ENCODE results near the gene PAX8. TPM values are rescaled to one million over a fixed set of nuclear protein-coding genes. Genes with fewer than 3 reads are reported as not detected.

PAX8 gene
- total RNA-seq, 1 experiment from 2014 or later, result 7.5 TPM

- CTCF ChIA-PET, result interaction anchor here (0.8 to 1.8 kb wide), 3 partner anchors 11 to 54 kb away, joined by 3 to 6 read pairs (median 5); no protein-coding TSS in a partner anchor
- peaks cover 3% of the 10 kb centered on the region for H3K4me1 Mint-ChIP-seq (ENCODE audit: low read depth, unreplicated experiment)
Observed at GRCh38 chr2:113192459-113193100, 86.1 kb downstream of the PAX8 start.

DNA sequence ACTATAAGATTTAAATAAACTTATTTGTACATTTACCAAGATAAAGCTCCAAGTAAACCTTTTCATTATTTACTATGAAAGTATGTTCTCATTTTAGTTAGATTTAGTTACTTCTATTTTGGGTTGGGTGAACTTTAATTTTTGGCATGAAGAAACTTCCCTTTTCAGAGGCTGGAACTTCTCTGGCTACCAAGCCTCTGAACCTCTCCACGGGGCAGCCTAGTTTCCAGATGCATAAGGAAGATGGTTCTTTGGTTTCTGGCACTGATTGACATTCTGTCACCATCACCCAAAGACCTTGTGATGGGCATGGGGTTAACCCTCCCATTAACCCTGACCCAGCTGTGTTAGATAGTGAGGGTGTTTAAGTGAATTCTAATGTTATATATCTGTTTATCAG lies 87.8 kb downstream of the PAX8 start:
- H3K27ac Mint-ChIP-seq (ENCODE audit: unreplicated experiment), result no peak overlapping the region
- H3K4me1 Mint-ChIP-seq (ENCODE audit: low read depth, unreplicated experiment), result peaks cover 6% of the 10 kb centered on the region
- H3K27me3 ChIP-seq (replicated peaks; ENCODE audit: control insufficient read depth, insufficient read depth, low read length), result no peaks in the 10 kb centered on the region
- CTCF ChIA-PET, result interaction anchor here (1.5 kb wide), 1 partner anchor 111 kb away, joined by 5 read pairs; no protein-coding TSS in a partner anchor
- BruUV-seq (replicated peaks), result no TSS peak
- intact Hi-C loops (cut with micrococcal nuclease; ENCODE audit: unreplicated experiment), result no loop called here
- H3K36me3 ChIP-seq (ENCODE audit: control insufficient read depth, insufficient read depth, low read length), result no peaks in the 10 kb centered on the region; the same call in none of the 2 replicates
- H3K36me3 Mint-ChIP-seq (ENCODE audit: insufficient read depth, unreplicated experiment), result no peaks in the 10 kb centered on the region
- POLR2A ChIA-PET, result no interaction called here
- H3K4me3 Mint-ChIP-seq (ENCODE audit: unreplicated experiment), result no peak overlapping the region
- no peaks in the 10 kb centered on the region for H3K27me3 Mint-ChIP-seq (ENCODE audit: insufficient read depth, unreplicated experiment)
- no peak for DNase-seq
- H3K9me3 ChIP-seq, result no peaks in the 10 kb centered on the region
- TF ChIP-seq CTCF (IDR thresholded peaks at IDR 0.05; ENCODE audit: insufficient read depth in 1 of 2, low read depth in 1 of 2, low read length in 1 of 2, severe bottlenecking in 1 of 2, unreplicated experiment in 1 of 2), result no peak
- no peaks in the 10 kb centered on the region for H3K4me1 ChIP-seq
- H3K4me3 ChIP-seq (ENCODE audit: low read depth, low read length), result no peak overlapping the region
- H3K9me3 Mint-ChIP-seq (ENCODE audit: unreplicated experiment), result no peaks in the 10 kb centered on the region

More at GRCh38 chr2:113192459-113193100, 86.1 kb downstream of the PAX8 start:
- Mint-ChIP-seq H3K27me3 (ENCODE audit: insufficient read depth, unreplicated experiment) (no peaks in the 10 kb centered on the region), H3K27ac (ENCODE audit: unreplicated experiment) (no peak overlapping the region), H3K36me3 (ENCODE audit: insufficient read depth, unreplicated experiment) (no peaks in the 10 kb centered on the region), H3K4me3 (ENCODE audit: unreplicated experiment) (no peak overlapping the region), H3K9me3 (ENCODE audit: unreplicated experiment) (no peaks in the 10 kb centered on the region)
- Histone ChIP-seq H3K27me3 (replicated peaks; ENCODE audit: control insufficient read depth, insufficient read depth, low read length) (no peaks in the 10 kb centered on the region), H3K36me3 (ENCODE audit: control insufficient read depth, insufficient read depth, low read length) (no peaks in the 10 kb centered on the region; the same call in 1 of the 2 replicates), H3K4me1 (no peaks in the 10 kb centered on the region), H3K4me3 (ENCODE audit: low read depth, low read length) (no peak overlapping the region), H3K9me3 (no peaks in the 10 kb centered on the region)
- no TSS peak for BruUV-seq (replicated peaks)
- POLR2A ChIA-PET, result no interaction called here
- no peak for DNase-seq
- TF ChIP-seq CTCF (IDR thresholded peaks at IDR 0.05; ENCODE audit: insufficient read depth in 1 of 2, low read depth in 1 of 2, low read length in 1 of 2, severe bottlenecking in 1 of 2, unreplicated experiment in 1 of 2), result peak in 1 of 2 experiments; percentile 43
- intact Hi-C loops (cut with micrococcal nuclease; ENCODE audit: unreplicated experiment), result no loop called here

GRCh38 chr2:113187771-113188170 lies 91.0 kb downstream of the PAX8 start:
- ChIA-PET CTCF (no interaction called here), POLR2A (no interaction called here)
- Histone ChIP-seq H3K4me1 (peaks cover 10% of the 10 kb centered on the region), H3K36me3 (ENCODE audit: control insufficient read depth, insufficient read depth, low read length) (no peaks in the 10 kb centered on the region; the same call in 1 of the 2 replicates), H3K4me3 (ENCODE audit: low read depth, low read length) (no peak overlapping the region), H3K27me3 (replicated peaks; ENCODE audit: control insufficient read depth, insufficient read depth, low read length) (no peaks in the 10 kb centered on the region), H3K9me3 (no peaks in the 10 kb centered on the region)
- Mint-ChIP-seq H3K4me3 (ENCODE audit: unreplicated experiment) (no peak overlapping the region), H3K27me3 (ENCODE audit: insufficient read depth, unreplicated experiment) (no peaks in the 10 kb centered on the region), H3K27ac (ENCODE audit: unreplicated experiment) (no peak overlapping the region), H3K4me1 (ENCODE audit: low read depth, unreplicated experiment) (peaks cover 15% of the 10 kb centered on the region), H3K9me3 (ENCODE audit: unreplicated experiment) (no peaks in the 10 kb centered on the region), H3K36me3 (ENCODE audit: insufficient read depth, unreplicated experiment) (no peaks in the 10 kb centered on the region)
- TF ChIP-seq CTCF (IDR thresholded peaks at IDR 0.05; ENCODE audit: insufficient read depth in 1 of 2, low read depth in 1 of 2, low read length in 1 of 2, severe bottlenecking in 1 of 2, unreplicated experiment in 1 of 2), result no peak
- no TSS peak for BruUV-seq (replicated peaks)
- intact Hi-C loops (cut with micrococcal nuclease; ENCODE audit: unreplicated experiment), result no loop called here
- DNase-seq, result no peak

Data from Caco-2 (cell line).